Gastrocnemius medialis (tissue), 4 donors: Measurements from ENCODE around the gene GUK1.

Experiments used
- CTCF ChIP-seq, 5 experiments: fragments of 450-650 bp in 3 of 5; fragments of 200-600 bp in 2 of 5; sonication (generic) in 2 of 5; IDR thresholded peaks in 4 of 5; conservative IDR thresholded peaks in 1 of 5; 1 replicate in 4 of 5; 2 replicates in 1 of 5; pipeline ENCODE4 v1.5.1; 2016 to 2019; ENCODE audit warnings: antibody characterized with exemption in 5 of 5, mild to moderate bottlenecking in 3 of 5, moderate library complexity in 3 of 5
- POLR2A ChIP-seq, 2 donors: fragments of 450-650 bp; IDR thresholded peaks; one replicate each; pipeline ENCODE4 v1.6.1; 2017; ENCODE audit warnings: antibody characterized with exemption in 2 of 2, mild to moderate bottlenecking in 2 of 2, moderate library complexity in 2 of 2

- TF ChIP-seq POLR2A (IDR thresholded peaks at IDR 0.05) (no peak), CTCF (IDR thresholded peaks at IDR 0.05 in 4 of 5, conservative IDR thresholded peaks at IDR 0.05 in 1 of 5) (no peak)
These were observed 45.5 kb downstream of the GUK1 start for GRCh38 chr1:228185641-228185965.
